Testis (tissue), 3 donors: ENCODE measurements around the gene DPYD. TPM values are rescaled to one million over a fixed set of nuclear protein-coding genes. Genes with fewer than 3 reads are reported as not detected.

ENCODE experiments used
- DNase-seq: peaks from one replicate; pipeline ENCODE4 v3.0.0-alpha.2; 2019
- H3K27ac ChIP-seq, 2 donors: fragments of 200-600 bp; sonication (generic); one replicate each; pipeline ENCODE4 v1.5.1; 2019
- H3K27me3 ChIP-seq: fragments of 200-600 bp; sonication (generic); one replicate; pipeline ENCODE4 v1.5.1; 2019
- H3K36me3 ChIP-seq: fragments of 200-600 bp; sonication (generic); one replicate; pipeline ENCODE4 v1.5.1; 2017; ENCODE audit warnings: low read depth; ENCODE audit errors: missing control alignments
- H3K4me1 ChIP-seq: fragments of 200-600 bp; sonication (generic); one replicate; pipeline ENCODE4 v1.5.1; 2019
- H3K4me3 ChIP-seq, 2 donors: fragments of 200-600 bp; sonication (generic); one replicate each; pipeline ENCODE4 v1.5.1; 2017 to 2019
- H3K9me3 ChIP-seq: fragments of 200-600 bp; sonication (generic); one replicate; pipeline ENCODE4 v1.5.1; 2017
- POLR2A ChIP-seq: fragments of 450-650 bp; IDR thresholded peaks from one replicate; pipeline ENCODE4 v1.6.1; 2017; ENCODE audit warnings: antibody characterized with exemption, mild to moderate bottlenecking, moderate library complexity
- WGBS, 2 donors: methylation state at CpG; one replicate each; pipeline ENCODE4 v1.1.5; 2018; 5-methylcytosine and 5-hydroxymethylcytosine counted together
- intact Hi-C: fragments of 100-400 bp; cut with DNase I; formaldehyde crosslinking; loops from one replicate; pipeline ENCODE4 v1.15.1; 2023; ENCODE audit warnings: low total_unique reads
- polyA plus RNA-seq: library from polyadenylated mRNA; stranded (reverse); fragments of 350-450 nt; fragmentation: Illumina TruSeq; extraction: RNeasy Lipid Tissue Mini Kit (QIAGEN cat#74804); gene quantifications from one replicate; pipeline ENCODE4 v1.2.3, GENCODE V29; 2014; ENCODE audit warnings: low read depth, low replicate concordance; ENCODE audit not compliant: insufficient read depth
- total RNA-seq, 2 donors: library from RNA; depleted of rRNA; stranded (reverse); fragments of >200 nt; gene quantifications; one replicate each; pipeline ENCODE4 v1.2.3, GENCODE V29; 2016
- TF ChIP-seq, protein P1 (sequence below), 3 experiments: fragments of 450-650 bp in 2 of 3; fragments of 200-600 bp in 1 of 3; sonication (generic) in 1 of 3; IDR thresholded peaks; one replicate each; pipeline ENCODE4 v1.5.1; 2016 to 2019; ENCODE audit warnings: antibody characterized with exemption in 3 of 3, mild to moderate bottlenecking in 2 of 3, moderate library complexity in 1 of 3

The DPYD gene
- total and polyA plus RNA-seq, 3 donors from 2014 or later = 6.7 to 14.7 (median 11.5) TPM

DNA sequence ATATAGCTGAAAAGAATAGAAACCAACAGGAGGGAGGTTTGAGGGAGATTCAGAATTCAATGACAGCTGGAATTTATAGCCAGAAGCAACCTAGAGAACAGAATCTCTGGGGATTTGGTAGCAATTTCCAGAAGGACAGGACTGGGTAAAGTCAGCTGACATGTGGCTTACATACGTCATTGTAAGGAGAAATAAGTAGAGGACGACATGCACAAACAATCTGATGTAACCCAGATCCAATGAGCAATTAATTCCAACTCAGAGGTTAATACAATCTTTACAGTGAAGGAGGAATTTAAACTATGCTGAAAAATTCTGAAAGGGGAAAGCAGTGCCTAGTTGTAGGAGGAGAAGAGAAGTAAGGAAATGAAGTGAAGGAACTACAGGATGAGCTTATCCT is 815.3 kb downstream of the DPYD start:
- Histone ChIP-seq H3K27ac (no peak overlapping the region), H3K36me3 (no peaks in the 10 kb centered on the region), H3K27me3 (no peaks in the 10 kb centered on the region), H3K9me3 (no peaks in the 10 kb centered on the region), H3K4me3 (no peak overlapping the region), H3K4me1 (no peaks in the 10 kb centered on the region)
- no peak for TF ChIP-seq POLR2A
- TF ChIP-seq, protein P1, sequence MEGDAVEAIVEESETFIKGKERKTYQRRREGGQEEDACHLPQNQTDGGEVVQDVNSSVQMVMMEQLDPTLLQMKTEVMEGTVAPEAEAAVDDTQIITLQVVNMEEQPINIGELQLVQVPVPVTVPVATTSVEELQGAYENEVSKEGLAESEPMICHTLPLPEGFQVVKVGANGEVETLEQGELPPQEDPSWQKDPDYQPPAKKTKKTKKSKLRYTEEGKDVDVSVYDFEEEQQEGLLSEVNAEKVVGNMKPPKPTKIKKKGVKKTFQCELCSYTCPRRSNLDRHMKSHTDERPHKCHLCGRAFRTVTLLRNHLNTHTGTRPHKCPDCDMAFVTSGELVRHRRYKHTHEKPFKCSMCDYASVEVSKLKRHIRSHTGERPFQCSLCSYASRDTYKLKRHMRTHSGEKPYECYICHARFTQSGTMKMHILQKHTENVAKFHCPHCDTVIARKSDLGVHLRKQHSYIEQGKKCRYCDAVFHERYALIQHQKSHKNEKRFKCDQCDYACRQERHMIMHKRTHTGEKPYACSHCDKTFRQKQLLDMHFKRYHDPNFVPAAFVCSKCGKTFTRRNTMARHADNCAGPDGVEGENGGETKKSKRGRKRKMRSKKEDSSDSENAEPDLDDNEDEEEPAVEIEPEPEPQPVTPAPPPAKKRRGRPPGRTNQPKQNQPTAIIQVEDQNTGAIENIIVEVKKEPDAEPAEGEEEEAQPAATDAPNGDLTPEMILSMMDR (IDR thresholded peaks at IDR 0.05) = no peak
- no peak for DNase-seq
- intact Hi-C loops = no loop called here
- WGBS, 2 donors = 63 to 72% methylated on average over 2 of the region's 2 CpGs

DNA sequence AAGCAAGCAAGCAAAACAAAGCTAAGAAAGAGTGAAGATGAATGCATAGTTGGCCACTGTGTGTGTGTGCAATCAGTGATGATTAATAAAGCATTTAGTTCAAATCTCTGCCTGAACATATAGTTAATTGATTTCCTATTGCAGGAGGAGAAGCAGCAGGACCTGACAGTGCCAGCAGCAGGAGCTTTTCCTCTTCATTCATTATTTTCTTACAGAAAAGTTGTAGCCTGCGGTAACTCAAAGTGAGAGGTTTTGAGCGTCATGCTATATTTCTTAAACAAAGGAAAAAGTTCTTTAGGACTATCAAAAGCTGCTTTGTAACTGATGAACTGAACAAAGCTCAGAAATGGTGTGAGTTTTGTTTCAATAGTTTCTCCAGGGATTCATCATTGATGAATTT is 819.3 kb downstream of the DPYD start:
- Histone ChIP-seq H3K4me3 (no peak overlapping the region), H3K9me3 (no peaks in the 10 kb centered on the region), H3K4me1 (no peaks in the 10 kb centered on the region), H3K27me3 (no peaks in the 10 kb centered on the region), H3K36me3 (no peaks in the 10 kb centered on the region), H3K27ac (no peak overlapping the region)
- TF ChIP-seq, protein P1 (IDR thresholded peaks at IDR 0.05) = no peak
- no peak for TF ChIP-seq POLR2A
- intact Hi-C loops = no loop called here
- 90 to 92% methylated on average over 2 of the region's 2 CpGs for WGBS, 2 donors
- no peak for DNase-seq

DNA sequence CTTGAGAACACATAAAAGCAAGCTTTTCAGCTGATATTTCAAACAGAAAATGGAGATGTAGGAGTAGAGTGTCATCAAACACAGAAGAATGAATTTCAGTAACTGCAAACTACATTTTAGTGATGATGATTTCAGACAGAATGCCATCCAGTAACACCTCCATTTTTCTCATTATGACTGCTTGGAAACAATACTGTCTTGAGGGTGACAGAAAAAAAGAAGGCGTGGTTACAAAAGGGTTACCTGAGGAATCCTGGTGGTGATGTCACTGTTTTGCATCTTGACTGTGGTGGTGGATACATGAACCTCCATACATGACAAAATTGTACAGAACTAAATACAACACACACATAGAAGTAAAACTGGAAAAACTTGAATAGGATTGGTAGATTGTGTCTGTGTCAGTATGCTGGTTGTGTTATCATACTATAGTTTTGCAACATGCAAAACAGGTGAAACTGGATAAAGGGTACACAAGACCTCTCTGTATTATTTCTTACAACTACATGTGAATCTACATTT is 823.4 kb downstream of the DPYD start:
- Histone ChIP-seq H3K36me3 (no peaks in the 10 kb centered on the region), H3K27ac (no peak overlapping the region), H3K27me3 (no peaks in the 10 kb centered on the region), H3K4me3 (no peak overlapping the region), H3K4me1 (no peaks in the 10 kb centered on the region), H3K9me3 (no peaks in the 10 kb centered on the region)
- intact Hi-C loops = no loop called here
- no peak for DNase-seq
- 100% methylated on average over 1 of the region's 1 CpG for WGBS, 2 donors
- TF ChIP-seq, protein P1 (IDR thresholded peaks at IDR 0.05) = no peak
- TF ChIP-seq POLR2A = no peak

DNA sequence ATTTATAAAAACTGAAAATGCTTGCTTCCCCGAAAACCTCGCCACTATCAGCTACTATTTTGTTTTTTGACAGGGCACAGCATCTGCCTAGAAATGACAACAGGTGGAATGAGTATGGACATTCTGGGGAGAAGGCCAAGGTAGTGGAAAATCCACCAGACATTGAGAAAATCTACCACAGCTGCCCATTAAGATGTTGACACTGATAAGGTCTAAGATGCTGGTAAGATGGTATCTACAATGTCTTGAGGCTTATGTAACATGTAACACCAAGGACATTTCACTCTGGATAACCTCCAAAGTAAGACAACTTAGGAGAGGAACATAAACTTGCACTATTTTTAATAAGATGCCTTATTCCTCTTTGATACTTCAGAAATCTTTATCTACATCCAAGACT is 825.1 kb downstream of the DPYD start:
- Histone ChIP-seq H3K9me3 (no peaks in the 10 kb centered on the region), H3K4me1 (no peaks in the 10 kb centered on the region), H3K27me3 (no peaks in the 10 kb centered on the region), H3K36me3 (no peaks in the 10 kb centered on the region), H3K27ac (no peak overlapping the region), H3K4me3 (no peak overlapping the region)
- 93 to 97% methylated on average over 2 of the region's 2 CpGs for WGBS, 2 donors
- no peak for DNase-seq
- intact Hi-C loops = no loop called here
- TF ChIP-seq POLR2A = no peak
- TF ChIP-seq, protein P1 (IDR thresholded peaks at IDR 0.05) = no peak

DNA sequence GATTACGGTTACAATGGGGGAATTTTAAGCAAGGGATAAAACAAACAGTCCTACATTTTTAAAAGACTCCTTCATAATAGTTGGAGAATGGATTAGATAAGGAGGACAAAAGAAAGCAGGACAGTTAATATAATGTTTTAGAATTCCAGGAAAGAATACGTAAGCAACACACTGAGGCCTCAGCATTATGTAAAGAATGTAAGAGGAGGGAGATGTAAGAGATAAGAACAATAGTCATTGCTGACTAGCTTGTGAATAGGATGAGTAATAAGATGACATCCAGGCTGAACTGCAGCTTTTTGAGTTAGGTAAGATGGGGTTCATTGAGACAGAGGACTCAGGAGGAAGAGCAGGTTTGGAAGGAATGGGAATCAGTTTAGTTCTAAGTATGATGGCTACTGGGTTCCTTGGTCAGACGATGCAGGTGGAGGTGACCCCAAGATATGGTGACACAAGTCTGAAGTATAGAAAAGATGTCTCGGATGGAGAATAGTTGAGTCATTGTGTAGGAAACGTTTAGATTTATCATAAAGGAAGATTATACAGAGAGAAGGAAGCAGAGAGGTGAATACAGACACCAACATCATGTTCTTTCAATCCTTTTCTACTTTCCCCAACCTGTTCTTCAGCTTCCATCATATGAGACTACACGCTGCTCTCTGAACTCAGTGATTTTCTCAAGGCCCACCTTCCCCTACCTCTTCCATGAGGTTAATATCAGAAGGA is 826.4 kb downstream of the DPYD start:
- intact Hi-C loops = no loop called here

More for the DNA sequence above, 826.4 kb downstream of the DPYD start:
- Histone ChIP-seq H3K27ac (no peak overlapping the region), H3K9me3 (no peaks in the 10 kb centered on the region), H3K36me3 (no peaks in the 10 kb centered on the region), H3K27me3 (no peaks in the 10 kb centered on the region), H3K4me3 (no peak overlapping the region), H3K4me1 (no peaks in the 10 kb centered on the region)
- WGBS, 2 donors = 91 to 92% methylated on average over 6 of the region's 6 CpGs
- no peak for DNase-seq
- TF ChIP-seq, protein P1 (IDR thresholded peaks at IDR 0.05) = no peak
- TF ChIP-seq POLR2A = no peak
